GM12801 (cell line): ENCODE data around the gene ELMO1.

ENCODE experiments used
- CTCF ChIP-seq: IDR thresholded peaks from one replicate; pipeline ENCODE4 v1.5.1; 2011; ENCODE audit warnings: control low read depth; ENCODE audit not compliant: insufficient read length; ENCODE audit errors: extremely low read depth

Gene ELMO1

GRCh38 chr7:36900988-36901710 is 547.5 kb downstream of the ELMO1 start:
- TF ChIP-seq CTCF = no peak

DNA sequence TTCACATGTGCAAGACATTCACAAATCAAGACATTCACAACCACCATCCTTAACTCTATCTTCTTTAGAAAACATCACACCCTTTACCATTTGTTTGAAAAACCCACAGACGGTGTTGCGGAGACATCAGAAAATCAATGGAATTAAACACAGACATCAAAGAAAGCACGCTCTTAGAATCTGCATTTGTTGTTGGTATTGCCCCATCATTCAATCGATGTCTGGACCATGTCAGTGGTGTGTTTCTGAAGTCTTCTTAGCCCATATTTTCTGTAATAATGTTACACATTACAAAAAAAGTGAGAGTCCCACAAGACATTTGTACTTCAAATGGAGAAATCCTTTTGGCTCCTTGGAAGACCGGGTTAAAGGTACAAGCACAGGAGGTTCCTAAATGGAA is 550.5 kb downstream of the ELMO1 start:
- no peak for TF ChIP-seq CTCF

DNA sequence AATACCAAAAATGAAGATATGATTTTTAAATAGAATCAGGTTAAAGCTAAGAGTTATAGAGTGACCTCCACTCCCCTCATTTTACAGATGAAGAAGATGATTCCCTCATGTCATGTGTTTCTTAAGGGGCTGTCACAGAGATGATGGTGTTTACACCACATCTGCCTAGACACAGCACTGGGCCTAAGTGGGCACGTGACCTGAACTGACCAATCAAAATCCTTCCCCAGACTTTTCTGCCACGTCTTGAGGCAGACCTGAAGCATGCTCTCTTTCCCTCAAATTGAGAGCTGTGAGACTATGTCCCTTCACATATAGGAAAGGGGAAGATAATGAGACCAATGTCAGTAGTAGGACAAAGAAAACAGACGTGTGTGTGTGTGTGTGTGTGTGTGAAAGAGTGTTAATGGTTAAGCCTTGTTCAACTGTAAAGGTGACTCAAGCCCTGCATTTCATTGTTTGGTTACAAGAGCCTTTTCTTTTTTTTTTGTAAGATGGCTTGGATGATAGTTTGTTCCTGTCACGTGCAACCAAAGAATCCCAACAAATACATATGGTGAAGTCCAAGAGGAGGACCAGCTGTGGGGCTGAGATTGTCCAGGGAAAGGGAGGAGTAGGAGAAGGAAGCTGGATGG is 551.6 kb downstream of the ELMO1 start:
- TF ChIP-seq CTCF = no peak

GRCh38 chr7:36896418-36896817 is 552.2 kb downstream of the ELMO1 start:
- no peak for TF ChIP-seq CTCF

DNA sequence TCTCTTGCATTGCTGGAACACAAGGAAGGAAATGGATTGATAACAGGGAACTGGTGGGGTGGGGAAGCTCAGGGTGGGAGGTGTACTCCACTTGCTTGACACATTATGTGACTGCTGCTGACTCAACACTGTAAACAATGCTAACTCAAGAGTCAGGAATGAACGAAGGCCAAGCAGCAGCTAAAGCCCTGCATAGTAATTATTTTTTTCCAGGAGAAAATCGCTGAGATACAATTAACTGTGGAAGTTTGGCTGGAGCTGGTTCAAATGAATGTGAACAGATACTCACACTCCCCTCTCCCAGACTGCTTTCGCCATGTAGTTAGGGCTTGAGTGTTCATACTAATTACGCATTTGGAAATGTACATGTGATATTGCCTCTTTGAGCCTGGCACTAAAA is 553.5 kb downstream of the ELMO1 start:
- TF ChIP-seq CTCF = no peak

GRCh38 chr7:36894190-36894589 is 554.5 kb downstream of the ELMO1 start:
- TF ChIP-seq CTCF = no peak

GRCh38 chr7:36889182-36889581 is 559.5 kb downstream of the ELMO1 start:
- no peak for TF ChIP-seq CTCF
